NCI-H128 (cell line): Measurements from ENCODE around the gene SPCS3.
"Not testable (repeated sequence)": the region's sequence is repeated elsewhere in the genome, so short reads cannot be mapped to it uniquely, and the experiment has no call there.

Source experiments
- DNase-seq: peaks from one replicate; lab custom pipeline; 2025; ENCODE audit not compliant: unreplicated experiment; lab: John Stamatoyannopoulos, UW

SPCS3 gene

GRCh38 chr4:176303938-176304337 lies 15.8 kb upstream of the SPCS3 start:
- no peak for DNase-seq

DNA sequence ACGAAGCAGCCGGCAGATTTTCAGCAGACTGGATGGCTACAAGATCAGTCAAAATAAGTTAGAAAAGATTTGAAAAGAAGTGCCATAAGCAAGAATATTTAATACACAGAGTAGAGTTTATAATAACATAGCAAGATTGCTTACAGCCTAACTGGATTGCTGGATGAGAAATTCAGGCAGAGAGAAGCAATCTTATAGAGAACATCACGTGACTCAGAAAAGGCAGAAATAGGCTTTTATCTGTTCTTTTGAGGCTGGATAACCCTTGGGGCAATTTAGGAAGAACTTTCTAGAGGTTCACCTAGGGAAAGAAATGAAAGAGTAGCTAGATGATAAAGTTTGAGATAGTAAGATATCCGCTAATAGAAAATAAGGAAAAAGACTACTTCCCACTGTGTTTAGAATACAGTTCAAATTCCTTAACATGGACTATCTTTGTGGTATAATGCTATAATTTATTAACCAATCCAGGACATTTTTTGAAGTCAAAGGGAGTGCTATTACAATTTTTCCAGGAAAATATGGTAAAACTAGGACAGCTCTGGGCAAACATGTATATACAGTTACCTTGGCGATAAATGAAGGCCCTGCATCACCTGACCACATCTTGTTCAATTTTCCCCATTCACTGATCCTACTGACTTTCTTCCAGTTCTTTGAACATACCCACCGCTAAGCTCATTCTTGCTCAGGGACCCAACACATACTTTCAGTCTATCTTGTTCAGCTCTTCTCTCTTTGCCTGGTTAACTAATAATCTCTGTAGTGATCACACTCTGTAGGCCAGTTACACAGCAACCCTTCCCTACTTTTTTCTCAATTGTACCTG lies 12.7 kb upstream of the SPCS3 start:
- DNase-seq: no peak

DNA sequence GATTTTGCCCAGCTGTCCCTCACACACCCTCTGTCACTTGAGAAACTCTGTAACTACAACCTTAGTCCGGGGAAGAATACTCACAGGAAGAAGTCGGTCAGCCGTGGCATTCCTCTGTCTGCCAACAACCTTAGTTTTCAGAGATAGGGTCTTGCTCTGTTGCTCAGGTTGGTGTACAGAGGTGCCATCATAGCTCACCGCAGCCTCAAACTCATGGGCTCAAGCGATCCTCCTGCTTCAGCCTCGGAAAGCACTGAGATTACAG lies 12.2 kb upstream of the SPCS3 start:
- no peak for DNase-seq

DNA sequence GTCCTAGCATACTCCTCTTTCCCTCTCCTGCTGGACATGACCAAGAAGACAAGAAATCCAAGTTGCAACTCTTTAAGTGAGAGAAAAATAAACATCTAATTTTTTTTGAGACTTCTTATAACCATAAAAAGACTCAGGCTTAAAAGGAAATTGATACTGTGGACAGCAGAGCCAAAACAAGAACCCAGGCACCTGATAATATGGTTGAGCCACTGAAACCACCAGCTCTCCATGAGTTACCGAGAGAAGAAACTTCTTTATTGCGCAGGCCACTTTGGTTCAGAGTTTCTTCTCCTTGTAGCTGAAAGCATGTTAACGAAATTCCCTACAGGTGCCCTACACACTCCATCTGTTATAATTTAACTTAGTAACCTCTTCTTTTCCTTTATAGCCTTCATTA lies 11.3 kb upstream of the SPCS3 start:
- no peak for DNase-seq

- DNase-seq: no peak
Observed at GRCh38 chr4:176309046-176309445, 10.7 kb upstream of the SPCS3 start.

GRCh38 chr4:176309772-176310171 lies 10.0 kb upstream of the SPCS3 start:
- DNase-seq: no peak

DNA sequence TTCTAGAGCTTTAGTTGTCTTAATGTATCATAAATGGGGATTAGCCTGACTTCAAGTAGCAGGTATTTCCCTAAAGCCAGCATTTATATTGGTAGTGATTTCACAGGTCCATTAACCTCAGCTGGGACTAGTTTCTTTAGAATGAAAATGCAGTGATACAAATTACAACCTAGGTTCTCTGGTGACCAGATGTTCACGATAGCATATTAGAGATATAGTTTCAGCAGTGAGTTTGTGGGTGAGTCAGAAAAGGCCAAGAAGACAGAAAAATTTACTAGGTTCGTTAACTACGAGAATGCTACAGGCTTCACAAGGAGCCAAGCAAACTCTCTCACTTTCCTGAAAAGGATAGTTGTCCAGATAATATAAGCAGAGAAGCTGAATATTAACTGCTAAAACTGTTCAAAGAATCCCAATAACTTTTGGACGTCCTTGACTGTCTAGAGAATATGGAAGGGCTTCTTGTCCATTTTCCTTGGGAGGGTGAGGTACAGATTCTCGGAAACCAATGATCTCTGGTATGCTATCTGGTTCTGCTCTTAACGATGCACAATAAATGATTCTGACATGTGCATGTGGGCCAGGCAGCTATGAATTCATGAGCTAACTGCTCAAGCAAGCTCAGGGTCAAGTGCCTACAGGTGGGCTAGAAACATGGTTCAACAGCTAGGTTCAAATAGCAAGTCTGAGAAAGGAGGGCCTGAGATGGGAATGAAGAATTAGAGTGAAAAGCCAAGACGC lies 6.0 kb upstream of the SPCS3 start:
- DNase-seq: no peak

GRCh38 chr4:176319151-176319703 lies 539 bp upstream of the SPCS3 start:
- no peak for DNase-seq

DNA sequence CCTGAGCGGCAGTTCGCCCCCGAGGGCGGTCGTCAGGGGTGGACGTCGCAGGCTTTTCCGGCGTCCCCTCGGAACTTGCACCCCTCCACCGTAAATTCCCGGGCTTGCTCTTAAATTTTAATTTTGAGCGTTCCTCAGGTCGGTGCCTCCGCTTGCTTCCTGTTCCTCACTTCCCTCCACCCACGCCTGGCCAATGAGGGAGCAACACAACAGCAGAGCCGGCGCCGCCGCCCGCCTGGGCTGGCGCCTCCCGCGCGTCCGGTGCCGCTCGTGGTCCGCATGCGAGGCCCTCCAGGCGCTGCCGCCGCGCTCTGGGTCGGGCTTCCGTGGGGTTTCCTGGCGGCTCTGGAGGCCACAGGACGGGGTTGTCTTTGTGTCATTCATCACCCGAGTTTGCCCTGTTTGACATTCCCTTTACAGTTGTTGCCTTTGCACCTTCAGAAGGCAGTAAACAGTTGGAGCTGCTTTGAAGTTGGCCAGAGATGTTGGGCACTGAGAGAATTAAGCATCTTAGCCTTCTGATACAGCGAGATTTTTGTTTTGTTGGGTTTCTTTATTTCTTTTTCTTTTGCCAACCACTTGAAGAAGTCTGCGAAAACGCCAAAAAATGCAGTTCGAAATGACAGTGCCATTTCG lies 692 bp downstream of the SPCS3 start:
- no peak for DNase-seq

GRCh38 chr4:176320976-176321361 lies 1.2 kb downstream of the SPCS3 start:
- no peak for DNase-seq

DNA sequence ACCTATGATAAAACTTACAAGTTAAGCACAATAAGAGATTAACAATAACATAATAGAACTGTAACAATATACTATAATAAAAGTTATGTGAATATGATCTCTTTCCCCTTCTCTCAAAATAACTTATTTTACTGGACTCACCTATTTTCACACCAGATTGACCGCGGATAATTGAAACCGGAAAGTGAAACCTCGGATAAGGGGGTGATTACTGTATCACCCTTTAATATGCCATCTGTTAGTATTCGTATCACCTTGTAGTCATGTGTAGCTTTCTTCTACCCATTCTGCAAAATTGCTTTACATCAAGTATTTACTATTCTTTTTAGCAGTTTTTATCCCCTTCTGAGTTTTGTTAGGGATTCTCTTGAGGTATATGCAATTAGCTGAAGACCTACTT lies 1.8 kb downstream of the SPCS3 start:
- no peak for DNase-seq

- DNase-seq: no peak
Observed at GRCh38 chr4:176323511-176324160, 3.9 kb downstream of the SPCS3 start.

DNA sequence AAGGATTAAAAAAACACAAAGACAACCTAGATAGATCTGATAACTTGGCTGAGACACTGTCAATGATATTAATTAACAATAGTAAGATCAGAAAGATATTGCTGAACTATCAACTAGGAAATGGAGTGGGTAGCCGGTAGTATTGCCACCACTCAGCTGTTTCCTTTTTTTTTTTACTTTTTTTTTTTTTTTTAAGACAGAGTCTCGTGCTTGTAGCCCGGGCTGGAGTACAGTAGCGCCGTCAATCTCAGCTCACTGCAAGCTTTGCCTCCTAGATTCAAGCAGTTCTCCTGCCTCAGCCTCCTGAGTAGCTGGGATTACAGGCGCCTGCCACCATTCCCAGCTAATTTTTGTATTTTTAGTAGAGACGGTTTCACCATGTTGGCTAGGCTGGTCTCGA lies 5.1 kb downstream of the SPCS3 start:
- not testable (repeated sequence) for DNase-seq

- no peak for DNase-seq
Observed at GRCh38 chr4:176333076-176333475, 13.3 kb downstream of the SPCS3 start.

- DNase-seq: no peak
Observed at GRCh38 chr4:176334066-176334465, 14.3 kb downstream of the SPCS3 start.

GRCh38 chr4:176335421-176335820 lies 15.7 kb downstream of the SPCS3 start:
- DNase-seq: no peak

DNA sequence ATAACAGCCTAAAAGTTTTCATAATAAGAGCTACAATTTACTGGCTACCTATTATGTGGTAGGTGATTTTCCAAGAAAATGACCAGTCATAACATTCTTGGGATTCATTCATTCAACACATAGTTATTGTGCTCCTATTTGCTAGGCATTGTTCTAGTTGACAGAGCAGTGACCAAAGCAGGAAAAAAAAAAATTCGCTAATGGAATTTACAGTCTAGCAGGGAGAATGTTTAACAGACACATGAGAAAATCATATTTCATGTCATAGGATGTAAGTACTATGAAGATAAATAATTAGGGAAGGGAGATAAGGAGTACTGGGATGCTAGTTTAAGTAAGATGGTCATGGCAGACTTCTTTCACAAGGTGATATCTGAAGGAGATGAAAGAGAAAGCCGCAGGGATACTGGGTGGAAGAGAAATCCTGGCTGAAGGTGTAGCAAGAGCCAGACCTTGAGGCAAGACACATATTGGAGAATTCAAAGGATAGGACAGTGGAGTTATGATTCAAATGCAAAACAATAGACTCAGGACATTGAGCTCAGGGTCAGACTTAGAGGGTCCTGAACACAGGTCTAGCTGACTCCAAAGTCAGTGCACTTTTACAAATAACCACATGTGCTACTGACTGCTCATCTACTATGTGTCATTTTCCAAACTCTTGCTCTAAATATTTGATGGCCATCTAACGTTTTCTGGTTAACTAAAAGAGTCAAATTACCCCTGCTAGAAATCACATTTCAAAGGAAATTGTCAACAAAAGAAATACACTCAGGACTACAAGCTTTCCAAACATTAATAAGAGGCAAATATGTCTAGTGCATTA lies 20.4 kb downstream of the SPCS3 start:
- DNase-seq: no peak

- DNase-seq: no peak
Observed at GRCh38 chr4:176340871-176341685, 21.3 kb downstream of the SPCS3 start.

GRCh38 chr4:176342384-176342783 lies 22.6 kb downstream of the SPCS3 start:
- no peak for DNase-seq

- DNase-seq: no peak
Observed at GRCh38 chr4:176343286-176343685, 23.5 kb downstream of the SPCS3 start.
